Endodermal cell (in vitro differentiated cells): ENCODE results near the gene AMBRA1. TPM values are rescaled to one million over a fixed set of nuclear protein-coding genes. Genes with fewer than 3 reads are reported as not detected.

Source experiments
- DNase-seq: peaks from one replicate; pipeline ENCODE4 v3.0.0-alpha.2; 2017
- H3K27ac ChIP-seq: 2 replicates; pipeline ENCODE4 v1.5.1; 2013; ENCODE audit warnings: mild to moderate bottlenecking, low read depth, low read length, moderate library complexity
- H3K27me3 ChIP-seq: 2 replicates; pipeline ENCODE4 v1.6.1; 2013; ENCODE audit warnings: mild to moderate bottlenecking, low read length, moderate library complexity; ENCODE audit not compliant: insufficient read depth, control insufficient read depth, poor library complexity, severe bottlenecking
- H3K36me3 ChIP-seq: 2 replicates; pipeline ENCODE4 v1.7.0; 2013; ENCODE audit warnings: mild to moderate bottlenecking, low read length, moderate library complexity; ENCODE audit not compliant: control insufficient read depth, insufficient read depth
- H3K4me1 ChIP-seq: one replicate; pipeline ENCODE4 v1.7.0; 2013; ENCODE audit warnings: low read length; ENCODE audit not compliant: control insufficient read depth, insufficient read depth
- H3K4me3 ChIP-seq: 2 replicates; pipeline ENCODE4 v1.5.1; 2013; ENCODE audit warnings: mild to moderate bottlenecking, low read length, moderate library complexity
- H3K9ac ChIP-seq: 2 replicates; pipeline ENCODE4 v1.6.1; 2013; ENCODE audit warnings: mild to moderate bottlenecking, low read length, moderate library complexity; ENCODE audit not compliant: poor library complexity, severe bottlenecking; ENCODE audit errors: extremely low read depth
- H3K9me3 ChIP-seq: 2 replicates; pipeline ENCODE4 v1.6.1; 2013; ENCODE audit warnings: mild to moderate bottlenecking, low read length, moderate library complexity; ENCODE audit not compliant: control insufficient read depth
- H3K27ac Mint-ChIP-seq: 2 replicates; pipeline ENCODE4 v1.8.0; 2020; ENCODE audit warnings: mixed read lengths
- H3K27me3 Mint-ChIP-seq: 2 replicates; pipeline ENCODE4 v1.8.0; 2021; ENCODE audit warnings: mild to moderate bottlenecking, mixed read lengths; ENCODE audit not compliant: insufficient read depth
- H3K36me3 Mint-ChIP-seq: 2 replicates; pipeline ENCODE4 v1.8.0; 2020; ENCODE audit warnings: low read depth, mixed read lengths
- H3K4me1 Mint-ChIP-seq: 2 replicates; pipeline ENCODE4 v1.8.0; 2020; ENCODE audit warnings: mixed read lengths
- H3K4me3 Mint-ChIP-seq: 2 replicates; pipeline ENCODE4 v1.8.0; 2020; ENCODE audit warnings: mild to moderate bottlenecking, moderate library complexity, mixed read lengths
- H3K9me3 Mint-ChIP-seq: 2 replicates; pipeline ENCODE4 v1.8.0; 2020; ENCODE audit warnings: mild to moderate bottlenecking, mixed read lengths
- WGBS, 2 experiments: methylation state at CpG; one replicate each; pipeline versions ENCODE4 v1.1.5 to v1.1.7; 2013; ENCODE audit warnings: missing lambda C conversion rate in 2 of 2, mixed read lengths in 1 of 2; ENCODE audit not compliant: insufficient coverage in 1 of 2, insufficient read length in 1 of 2; 5-methylcytosine and 5-hydroxymethylcytosine counted together
- total RNA-seq, 2 donors: library from RNA; stranded (reverse); fragmentation: NEBNext Ultra II Directional in 1 of 2; extraction: Animal tissue kit (Norgen Biotek cat#: 25700) in 1 of 2; gene quantifications; 2 replicates in 1 of 2; 3 replicates in 1 of 2; pipeline ENCODE4 v1.2.1, GENCODE V29; 2021
- TF ChIP-seq, protein P1 (sequence below): fragments of 200-600 bp; sonication (generic); conservative IDR thresholded peaks from 2 replicates; pipeline ENCODE4 v1.5.0; 2021; ENCODE audit warnings: antibody characterized with exemption, mild to moderate bottlenecking

AMBRA1 gene
- total RNA-seq, 2 donors from 2014 or later, result 54.5 to 67.8 TPM

DNA sequence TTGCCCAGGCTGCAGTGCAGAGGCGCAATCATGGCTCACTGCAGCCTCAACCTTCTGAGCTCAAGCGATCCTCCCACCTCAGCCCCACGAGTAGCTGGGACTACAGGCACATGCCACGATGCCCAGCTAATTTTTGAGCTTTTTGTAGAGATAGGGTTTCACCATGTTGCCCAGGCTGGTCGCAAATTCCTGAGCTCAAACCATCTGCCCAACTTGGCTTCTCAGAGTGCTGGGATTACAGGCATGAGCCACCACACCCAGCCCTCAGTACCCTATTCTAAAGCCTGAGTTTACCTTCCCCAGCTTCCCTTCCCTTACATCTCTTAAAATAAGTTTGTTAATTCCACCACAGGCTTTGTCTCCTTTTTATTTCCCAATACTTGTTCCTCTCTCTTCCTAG is 59.1 kb downstream of the AMBRA1 start:
- TF ChIP-seq, protein P1, sequence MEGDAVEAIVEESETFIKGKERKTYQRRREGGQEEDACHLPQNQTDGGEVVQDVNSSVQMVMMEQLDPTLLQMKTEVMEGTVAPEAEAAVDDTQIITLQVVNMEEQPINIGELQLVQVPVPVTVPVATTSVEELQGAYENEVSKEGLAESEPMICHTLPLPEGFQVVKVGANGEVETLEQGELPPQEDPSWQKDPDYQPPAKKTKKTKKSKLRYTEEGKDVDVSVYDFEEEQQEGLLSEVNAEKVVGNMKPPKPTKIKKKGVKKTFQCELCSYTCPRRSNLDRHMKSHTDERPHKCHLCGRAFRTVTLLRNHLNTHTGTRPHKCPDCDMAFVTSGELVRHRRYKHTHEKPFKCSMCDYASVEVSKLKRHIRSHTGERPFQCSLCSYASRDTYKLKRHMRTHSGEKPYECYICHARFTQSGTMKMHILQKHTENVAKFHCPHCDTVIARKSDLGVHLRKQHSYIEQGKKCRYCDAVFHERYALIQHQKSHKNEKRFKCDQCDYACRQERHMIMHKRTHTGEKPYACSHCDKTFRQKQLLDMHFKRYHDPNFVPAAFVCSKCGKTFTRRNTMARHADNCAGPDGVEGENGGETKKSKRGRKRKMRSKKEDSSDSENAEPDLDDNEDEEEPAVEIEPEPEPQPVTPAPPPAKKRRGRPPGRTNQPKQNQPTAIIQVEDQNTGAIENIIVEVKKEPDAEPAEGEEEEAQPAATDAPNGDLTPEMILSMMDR, result no peak
- Mint-ChIP-seq H3K9me3 (peaks cover 4% of the 10 kb centered on the region), H3K27ac (no peak overlapping the region), H3K27me3 (no peaks in the 10 kb centered on the region), H3K4me1 (peaks cover 22% of the 10 kb centered on the region), H3K36me3 (peaks cover 20% of the 10 kb centered on the region), H3K4me3 (no peak overlapping the region)
- H3K4me3 ChIP-seq, result no peak overlapping the region
- 96 to 100% methylated on average over 3 to 5 of the region's 5 CpGs for WGBS, 2 experiments
- H3K27me3 ChIP-seq, result no peaks in the 10 kb centered on the region
- H3K9me3 ChIP-seq, result peaks cover 6% of the 10 kb centered on the region
- H3K9ac ChIP-seq, result no peak overlapping the region
- H3K36me3 ChIP-seq, result peaks cover 16% of the 10 kb centered on the region
- DNase-seq, result no peak
- peaks cover 8% of the 10 kb centered on the region for H3K4me1 ChIP-seq
- no peak overlapping the region for H3K27ac ChIP-seq

DNA sequence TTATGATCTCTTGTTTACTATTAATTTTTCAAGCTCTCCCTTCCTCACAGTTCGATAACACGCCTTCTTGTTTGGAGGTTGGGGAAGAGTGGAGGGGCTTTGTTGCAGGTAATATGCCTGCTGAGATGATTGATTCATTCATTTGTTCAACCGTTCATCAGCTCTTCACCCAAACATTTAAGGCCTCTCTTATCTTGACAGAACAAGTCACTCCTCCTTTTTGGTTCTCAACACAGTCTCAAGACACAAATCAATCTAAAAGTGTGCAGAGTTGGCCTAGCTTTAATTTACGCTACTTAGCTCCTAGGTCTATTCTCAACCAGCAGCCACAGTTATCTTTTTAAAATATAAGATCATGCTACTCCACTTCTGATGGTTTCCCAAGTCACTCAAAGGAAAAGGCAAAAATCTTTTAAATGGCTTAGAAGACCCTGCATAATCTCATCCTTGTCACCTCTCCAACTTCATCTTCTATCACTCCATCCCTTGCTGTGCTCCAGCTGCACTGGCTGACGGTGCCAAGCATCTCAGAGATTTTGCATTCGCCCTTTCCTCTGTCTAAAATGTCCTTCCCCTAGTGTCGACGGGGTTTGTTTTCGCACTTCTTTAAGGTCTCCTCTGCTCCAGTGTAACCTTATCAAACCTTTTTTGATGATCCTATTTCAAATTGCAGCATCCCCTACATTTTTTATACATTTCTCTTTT is 60.3 kb downstream of the AMBRA1 start:
- WGBS, 2 experiments, result 92 to 94% methylated on average over 6 to 7 of the region's 9 CpGs
- no peak overlapping the region for H3K27ac Mint-ChIP-seq
- Histone ChIP-seq H3K36me3 (peaks cover 16% of the 10 kb centered on the region), H3K27me3 (no peaks in the 10 kb centered on the region), H3K27ac (no peak overlapping the region), H3K9me3 (peaks cover 6% of the 10 kb centered on the region), H3K4me1 (peaks cover 8% of the 10 kb centered on the region), H3K4me3 (no peak overlapping the region), H3K9ac (no peak overlapping the region)
- DNase-seq, result no peak
- H3K27me3 Mint-ChIP-seq, result no peaks in the 10 kb centered on the region
- peaks cover 20% of the 10 kb centered on the region for H3K36me3 Mint-ChIP-seq
- H3K9me3 Mint-ChIP-seq, result peaks cover 4% of the 10 kb centered on the region
- H3K4me3 Mint-ChIP-seq, result no peak overlapping the region
- TF ChIP-seq, protein P1, result no peak
- peaks cover 30% of the 10 kb centered on the region for H3K4me1 Mint-ChIP-seq

DNA sequence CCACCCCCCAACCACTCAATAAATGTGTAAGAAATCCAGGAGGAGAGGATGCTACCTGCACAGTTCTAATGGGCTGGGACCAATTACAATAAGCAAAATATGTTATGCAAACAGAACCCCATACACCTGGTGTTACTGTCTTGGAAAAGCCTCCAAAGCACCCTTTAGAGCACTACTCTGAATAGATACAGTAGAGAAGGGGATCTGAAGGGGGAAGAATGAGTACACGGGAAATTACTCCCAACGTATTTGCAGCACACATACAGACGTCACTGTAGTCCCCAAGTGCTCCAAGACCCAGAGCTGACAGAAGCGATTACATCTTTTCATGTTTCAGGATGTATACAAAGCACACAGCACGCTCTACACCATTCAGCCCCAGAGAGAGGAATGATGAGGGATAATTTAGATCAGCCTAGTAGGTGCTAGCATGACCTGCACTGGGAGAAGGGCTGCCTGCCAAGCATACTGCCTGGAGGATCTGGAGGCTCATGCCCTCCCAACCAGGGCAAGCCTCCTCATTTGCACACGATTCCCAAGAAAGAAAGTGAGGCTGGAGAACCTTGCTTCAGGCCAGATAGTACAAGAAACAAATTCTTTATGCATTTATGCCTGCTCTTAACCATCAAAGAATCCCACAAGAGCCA is 63.8 kb downstream of the AMBRA1 start:
- no peak overlapping the region for H3K9ac ChIP-seq
- no peaks in the 10 kb centered on the region for H3K27me3 ChIP-seq
- DNase-seq, result no peak
- H3K9me3 Mint-ChIP-seq, result peaks cover 4% of the 10 kb centered on the region
- H3K27me3 Mint-ChIP-seq, result no peaks in the 10 kb centered on the region
- H3K4me1 ChIP-seq, result no peaks in the 10 kb centered on the region
- H3K4me3 ChIP-seq, result no peak overlapping the region
- peaks cover 15% of the 10 kb centered on the region for H3K4me1 Mint-ChIP-seq
- no peak overlapping the region for H3K4me3 Mint-ChIP-seq
- TF ChIP-seq, protein P1, result no peak
- H3K36me3 Mint-ChIP-seq, result peaks cover 24% of the 10 kb centered on the region
- H3K27ac Mint-ChIP-seq, result no peak overlapping the region
- no peak overlapping the region for H3K27ac ChIP-seq
- H3K36me3 ChIP-seq, result peaks cover 19% of the 10 kb centered on the region
- WGBS, 2 experiments, result 89 to 93% methylated on average over 3 to 6 of the region's 6 CpGs
- H3K9me3 ChIP-seq, result peaks cover 14% of the 10 kb centered on the region
